Astrocyte of the cerebellum (primary cell): ENCODE results near the gene OSBPL2.

ENCODE experiments used
- DNase-seq: peaks from one replicate; pipeline ENCODE4 v3.0.0-alpha.2; 2011; ENCODE audit warnings: low read depth
- H3K4me3 ChIP-seq: 2 replicates; pipeline ENCODE4 v1.5.1; 2011; ENCODE audit warnings: mild to moderate bottlenecking, low read depth, low read length, moderate library complexity
- in situ Hi-C: cut with HindIII; loops from 2 replicates; pipeline ENCODE4 v1.10.0; 2017; ENCODE audit warnings: low sequenced_read_pairs
- TF ChIP-seq, protein P1 (sequence below): IDR thresholded peaks from 2 replicates; pipeline ENCODE4 v1.5.1; 2012; ENCODE audit warnings: low read length, low read depth, moderate library complexity, mild to moderate bottlenecking; ENCODE audit errors: missing control alignments

The OSBPL2 gene

DNA sequence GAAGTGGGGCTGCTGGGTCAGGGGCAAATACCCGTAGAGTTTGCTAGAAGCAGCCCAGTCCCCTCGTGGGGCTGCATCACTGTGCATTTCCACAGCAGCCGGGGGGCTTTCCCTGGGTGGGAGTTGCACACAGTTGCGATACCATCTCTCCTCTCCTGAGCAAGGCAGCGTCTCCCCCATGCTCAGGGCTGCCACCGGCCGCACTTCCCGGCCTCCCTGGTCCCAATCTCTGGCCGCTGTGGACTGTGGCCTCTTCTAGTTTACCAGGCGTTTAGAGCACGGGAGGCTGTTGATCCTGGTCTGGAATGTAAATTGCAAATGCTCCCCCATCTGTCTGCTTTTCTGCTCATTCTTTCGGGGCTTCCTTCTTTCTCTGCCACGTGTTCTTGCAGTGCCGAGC lies 31.1 kb downstream of the OSBPL2 start:
- in situ Hi-C loops: no loop called here
- H3K4me3 ChIP-seq: no peak overlapping the region
- no peak for DNase-seq
- TF ChIP-seq, protein P1, sequence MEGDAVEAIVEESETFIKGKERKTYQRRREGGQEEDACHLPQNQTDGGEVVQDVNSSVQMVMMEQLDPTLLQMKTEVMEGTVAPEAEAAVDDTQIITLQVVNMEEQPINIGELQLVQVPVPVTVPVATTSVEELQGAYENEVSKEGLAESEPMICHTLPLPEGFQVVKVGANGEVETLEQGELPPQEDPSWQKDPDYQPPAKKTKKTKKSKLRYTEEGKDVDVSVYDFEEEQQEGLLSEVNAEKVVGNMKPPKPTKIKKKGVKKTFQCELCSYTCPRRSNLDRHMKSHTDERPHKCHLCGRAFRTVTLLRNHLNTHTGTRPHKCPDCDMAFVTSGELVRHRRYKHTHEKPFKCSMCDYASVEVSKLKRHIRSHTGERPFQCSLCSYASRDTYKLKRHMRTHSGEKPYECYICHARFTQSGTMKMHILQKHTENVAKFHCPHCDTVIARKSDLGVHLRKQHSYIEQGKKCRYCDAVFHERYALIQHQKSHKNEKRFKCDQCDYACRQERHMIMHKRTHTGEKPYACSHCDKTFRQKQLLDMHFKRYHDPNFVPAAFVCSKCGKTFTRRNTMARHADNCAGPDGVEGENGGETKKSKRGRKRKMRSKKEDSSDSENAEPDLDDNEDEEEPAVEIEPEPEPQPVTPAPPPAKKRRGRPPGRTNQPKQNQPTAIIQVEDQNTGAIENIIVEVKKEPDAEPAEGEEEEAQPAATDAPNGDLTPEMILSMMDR: no peak

DNA sequence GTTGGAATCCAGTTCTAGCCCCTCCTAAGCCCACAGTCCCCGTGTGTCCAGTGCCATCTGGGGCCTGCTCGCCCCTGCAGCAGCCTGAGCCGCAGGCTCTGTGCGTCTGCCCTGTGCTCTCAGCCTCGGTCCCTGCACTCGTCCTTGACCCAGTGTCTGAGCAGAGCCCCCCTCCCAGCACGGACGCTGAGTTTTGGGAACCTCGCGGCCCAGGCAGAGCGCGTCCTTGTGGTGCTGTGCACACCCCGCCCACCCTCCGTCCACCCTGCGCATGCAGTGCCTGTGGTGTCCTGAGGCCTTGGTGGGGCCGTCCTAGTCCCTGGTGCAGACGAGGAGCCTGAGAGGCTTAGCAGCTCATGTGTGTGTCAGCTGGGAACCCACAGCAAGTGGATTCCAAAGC lies 31.6 kb downstream of the OSBPL2 start:
- no peak for DNase-seq
- in situ Hi-C loops: no loop called here
- H3K4me3 ChIP-seq: no peak overlapping the region

DNA sequence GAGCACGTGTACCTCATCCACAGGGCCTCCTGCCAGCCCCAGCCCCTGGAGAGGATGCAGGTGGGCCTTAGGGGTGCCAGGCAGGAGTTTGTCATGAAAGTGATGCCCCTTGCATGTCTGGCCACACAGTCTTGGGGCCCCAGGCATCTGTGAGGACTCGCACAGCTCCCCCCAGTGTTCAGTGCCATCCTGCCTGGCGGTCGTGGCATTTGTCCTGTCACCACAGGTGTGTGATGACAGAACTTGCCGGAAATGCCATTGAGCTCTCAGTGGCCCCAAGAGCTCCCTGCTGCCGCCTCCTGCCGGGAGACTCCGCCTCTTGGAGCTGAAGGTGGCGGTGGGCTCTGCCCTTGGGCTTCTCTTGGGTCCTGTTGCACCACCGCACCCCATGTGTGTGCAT lies 33.9 kb downstream of the OSBPL2 start:
- DNase-seq: no peak
- no peak overlapping the region for H3K4me3 ChIP-seq
- in situ Hi-C loops: no loop called here
- TF ChIP-seq, protein P1: no peak

More for the DNA sequence above, 31.6 kb downstream of the OSBPL2 start:
- TF ChIP-seq, protein P1: no peak

- no peak for DNase-seq
- in situ Hi-C loops: no loop called here
- TF ChIP-seq, protein P1: no peak
- no peak overlapping the region for H3K4me3 ChIP-seq
Observed at GRCh38 chr20:62273416-62273815, 35.1 kb downstream of the OSBPL2 start.

DNA sequence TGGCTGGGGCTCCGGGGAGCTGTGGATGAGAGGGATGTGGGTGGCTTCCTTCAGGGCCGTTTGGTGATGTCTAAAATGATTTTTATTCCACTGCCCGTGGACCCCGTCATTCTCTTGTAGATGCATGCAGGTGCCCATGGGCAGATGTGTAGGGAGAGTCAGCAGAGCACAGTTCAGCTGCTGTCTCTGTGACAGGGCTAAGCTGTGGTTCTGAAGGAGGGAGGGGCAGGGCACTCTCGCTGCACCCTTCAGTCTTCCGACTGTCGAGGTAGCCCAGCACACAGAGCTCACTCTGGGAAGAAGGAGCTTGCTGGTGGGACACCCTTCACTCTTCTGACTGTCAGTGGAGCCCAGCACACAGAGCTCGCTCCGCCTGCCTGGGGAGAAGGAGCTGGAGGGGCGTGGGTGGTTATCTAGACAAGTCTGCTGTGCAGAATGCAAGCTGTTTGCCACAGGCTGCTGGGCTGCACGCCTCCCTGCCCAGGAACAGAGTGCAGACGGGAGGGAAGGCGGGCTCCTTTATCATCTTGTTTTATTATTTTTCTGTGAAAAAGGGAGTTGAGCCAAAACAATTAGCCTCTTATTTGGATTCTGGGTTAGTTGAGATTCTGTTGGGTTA lies 36.1 kb downstream of the OSBPL2 start:
- DNase-seq: no peak
- TF ChIP-seq, protein P1: no peak
- in situ Hi-C loops: no loop called here
- H3K4me3 ChIP-seq: no peak overlapping the region

DNA sequence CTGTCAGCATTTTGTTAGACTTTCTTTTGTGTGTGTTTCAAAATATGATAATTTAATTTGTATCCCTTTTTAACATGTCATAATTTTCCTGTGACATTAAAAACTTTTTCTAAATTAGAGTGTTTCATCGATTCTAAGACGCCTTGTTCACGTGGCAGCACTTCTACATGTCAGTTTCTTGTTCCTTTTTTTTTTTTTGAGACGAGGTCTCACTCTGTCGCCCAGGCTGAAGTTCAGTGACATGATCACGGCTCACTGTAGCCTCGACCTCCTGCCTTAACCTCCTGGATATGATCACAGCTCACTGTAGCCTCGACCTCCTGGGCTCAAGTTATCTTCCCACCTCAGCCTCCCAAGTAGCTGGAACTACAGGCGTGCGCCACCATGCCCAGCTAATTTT lies 36.9 kb downstream of the OSBPL2 start:
- no peak overlapping the region for H3K4me3 ChIP-seq
- in situ Hi-C loops: loop anchor here (25.0 kb wide), 1 partner anchor 112 kb away; the partner anchor contains the start of gene RPS21
- TF ChIP-seq, protein P1: no peak
- DNase-seq: no peak
